GM23248 (cell line): ENCODE data around the gene IL36B.

ENCODE experiments used
- EZH2 ChIP-seq: fragments of 200-600 bp; sonication (generic); IDR thresholded peaks from 2 replicates; pipeline ENCODE4 v1.6.1; 2018; ENCODE audit warnings: antibody characterized with exemption, mild to moderate bottlenecking; ENCODE audit not compliant: insufficient read depth, poor library complexity, severe bottlenecking
- EZH2phosphoT487 ChIP-seq: fragments of 200-600 bp; sonication (generic); IDR thresholded peaks from 2 replicates; pipeline ENCODE4 v1.6.1; 2018; ENCODE audit warnings: antibody characterized with exemption, moderate library complexity, mild to moderate bottlenecking, low read depth; ENCODE audit not compliant: insufficient read depth

DNA sequence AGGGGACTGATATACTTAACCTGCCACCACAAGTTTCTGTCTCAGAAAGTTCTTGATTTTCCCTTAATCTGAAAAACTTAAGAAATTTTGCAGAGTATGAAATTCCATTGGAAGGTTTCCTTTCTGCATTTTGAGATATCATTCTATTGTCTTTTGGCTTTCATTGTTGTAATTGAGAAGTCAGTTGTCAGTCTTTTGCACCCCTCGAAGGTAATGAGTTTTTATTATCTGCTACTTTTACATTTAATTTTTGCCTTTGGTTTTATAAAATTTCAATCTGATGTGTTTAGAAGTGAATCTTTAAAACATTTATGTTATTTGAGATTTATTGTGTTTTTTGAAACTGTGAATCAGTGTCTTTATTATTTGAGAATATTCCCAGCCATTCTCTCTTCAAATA lies 52.2 kb downstream of the IL36B start:
- TF ChIP-seq EZH2 (no peak), EZH2phosphoT487 (no peak)
